Nephron (organoid): ENCODE measurements around the gene CTNND2.
A peak's percentile ranks its signal among the peaks of the same experiment; 100 is the strongest.

Experiments
- H3K27ac Mint-ChIP-seq, 3 experiments: 2 replicates each; pipeline ENCODE4 v1.8.0; 2020; ENCODE audit warnings: mixed read lengths in 3 of 3, mild to moderate bottlenecking in 2 of 3, moderate library complexity in 1 of 3
- H3K27me3 Mint-ChIP-seq: 2 replicates; pipeline ENCODE4 v1.8.0; 2021; ENCODE audit warnings: low read depth, mild to moderate bottlenecking, moderate library complexity, mixed read lengths
- H3K36me3 Mint-ChIP-seq: 2 replicates; pipeline ENCODE4 v1.8.0; 2020; ENCODE audit warnings: low read depth, mixed read lengths
- H3K4me1 Mint-ChIP-seq: 2 replicates; pipeline ENCODE4 v1.8.0; 2020; ENCODE audit warnings: mixed read lengths
- H3K4me3 Mint-ChIP-seq, 3 experiments: 2 replicates each; pipeline ENCODE4 v1.8.0; 2020; ENCODE audit warnings: mild to moderate bottlenecking in 3 of 3, mixed read lengths in 3 of 3, moderate library complexity in 2 of 3
- H3K9me3 Mint-ChIP-seq: 2 replicates; pipeline ENCODE4 v1.8.0; 2020; ENCODE audit warnings: mixed read lengths
- TF ChIP-seq, protein P1 (sequence below), 3 experiments: fragments of 200-600 bp; sonication (generic); IDR thresholded peaks; one replicate each; pipeline ENCODE4 v1.5.0; 2021; ENCODE audit warnings: antibody characterized with exemption in 3 of 3; ENCODE audit not compliant: unreplicated experiment in 3 of 3

CTNND2 gene

DNA sequence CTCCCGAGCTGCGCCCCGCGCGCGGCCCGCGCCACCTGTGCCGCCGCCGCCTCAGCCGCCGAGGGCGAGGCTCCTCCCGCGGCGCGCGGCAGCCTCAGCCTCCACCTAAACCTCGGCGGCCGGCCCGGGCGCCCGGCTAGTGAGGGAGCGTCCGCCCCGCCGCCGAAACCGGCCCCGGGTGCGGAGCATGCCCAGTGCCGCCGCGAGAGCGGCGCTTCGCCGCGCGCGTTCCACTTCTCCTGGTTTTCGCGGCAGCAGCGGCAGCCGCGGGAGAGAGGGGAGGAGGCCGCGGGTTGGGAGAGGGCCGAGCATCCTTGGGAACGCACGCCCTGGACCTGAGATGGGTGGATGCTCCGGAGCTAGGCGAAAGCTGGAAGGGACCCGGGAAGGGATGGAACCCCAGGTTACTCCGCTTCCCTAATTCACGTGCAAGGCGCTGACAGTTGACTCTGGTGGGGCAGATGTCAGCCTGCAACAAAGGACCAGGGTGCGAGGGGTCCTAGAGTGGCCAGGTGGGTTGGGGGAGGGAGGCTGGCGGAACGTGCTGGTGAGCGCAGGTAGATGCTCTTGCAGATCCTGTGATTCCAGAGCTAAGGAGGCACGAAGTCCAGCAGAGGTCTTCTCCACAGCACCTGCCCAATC, at the start of gene CTNND2:
Gene CTNND2, minus strand, starts transcription at position 182 of the 642 bp plus-strand sequence. CDS start 593 bp downstream, outside the sequence.
- Mint-ChIP-seq H3K4me3 (peak within 1 kb of the TSS; percentile 82 to 84 (median 83)), H3K9me3 (no peaks in the 10 kb centered on the region), H3K4me1 (peaks cover 7% of the 10 kb centered on the region), H3K36me3 (no peaks in the 10 kb centered on the region), H3K27ac (no peak within 1 kb of the TSS), H3K27me3 (peaks cover 71% of the 10 kb centered on the region)
- TF ChIP-seq, protein P1, sequence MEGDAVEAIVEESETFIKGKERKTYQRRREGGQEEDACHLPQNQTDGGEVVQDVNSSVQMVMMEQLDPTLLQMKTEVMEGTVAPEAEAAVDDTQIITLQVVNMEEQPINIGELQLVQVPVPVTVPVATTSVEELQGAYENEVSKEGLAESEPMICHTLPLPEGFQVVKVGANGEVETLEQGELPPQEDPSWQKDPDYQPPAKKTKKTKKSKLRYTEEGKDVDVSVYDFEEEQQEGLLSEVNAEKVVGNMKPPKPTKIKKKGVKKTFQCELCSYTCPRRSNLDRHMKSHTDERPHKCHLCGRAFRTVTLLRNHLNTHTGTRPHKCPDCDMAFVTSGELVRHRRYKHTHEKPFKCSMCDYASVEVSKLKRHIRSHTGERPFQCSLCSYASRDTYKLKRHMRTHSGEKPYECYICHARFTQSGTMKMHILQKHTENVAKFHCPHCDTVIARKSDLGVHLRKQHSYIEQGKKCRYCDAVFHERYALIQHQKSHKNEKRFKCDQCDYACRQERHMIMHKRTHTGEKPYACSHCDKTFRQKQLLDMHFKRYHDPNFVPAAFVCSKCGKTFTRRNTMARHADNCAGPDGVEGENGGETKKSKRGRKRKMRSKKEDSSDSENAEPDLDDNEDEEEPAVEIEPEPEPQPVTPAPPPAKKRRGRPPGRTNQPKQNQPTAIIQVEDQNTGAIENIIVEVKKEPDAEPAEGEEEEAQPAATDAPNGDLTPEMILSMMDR (IDR thresholded peaks at IDR 0.05; ENCODE audit: unreplicated experiment in 3 of 3) = no peak

DNA sequence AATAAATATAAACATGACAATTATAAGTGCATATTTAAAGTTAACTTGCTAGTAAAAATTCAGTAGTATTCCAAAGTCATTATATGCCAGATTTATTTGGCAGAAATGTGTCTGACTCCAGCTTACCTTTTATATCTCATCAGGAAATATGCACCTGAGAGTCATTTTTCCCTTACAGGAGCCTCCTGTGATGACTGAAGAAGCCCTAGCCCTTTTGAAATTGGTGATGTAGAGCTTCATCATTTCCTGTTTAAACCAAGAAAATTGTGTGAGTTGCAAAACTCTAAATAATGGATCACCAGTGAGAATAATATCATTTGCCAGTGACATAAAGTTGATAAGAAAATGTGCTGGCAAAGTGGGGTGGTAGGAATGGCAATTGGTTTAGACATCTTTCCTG, 42.1 kb upstream of the CTNND2 start:
- H3K4me3 Mint-ChIP-seq = no peak overlapping the region
- H3K27me3 Mint-ChIP-seq = no peaks in the 10 kb centered on the region
- no peak overlapping the region for H3K27ac Mint-ChIP-seq
- H3K4me1 Mint-ChIP-seq = no peaks in the 10 kb centered on the region
- TF ChIP-seq, protein P1 (IDR thresholded peaks at IDR 0.05; ENCODE audit: unreplicated experiment in 3 of 3) = no peak
- H3K36me3 Mint-ChIP-seq = no peaks in the 10 kb centered on the region
- no peaks in the 10 kb centered on the region for H3K9me3 Mint-ChIP-seq

DNA sequence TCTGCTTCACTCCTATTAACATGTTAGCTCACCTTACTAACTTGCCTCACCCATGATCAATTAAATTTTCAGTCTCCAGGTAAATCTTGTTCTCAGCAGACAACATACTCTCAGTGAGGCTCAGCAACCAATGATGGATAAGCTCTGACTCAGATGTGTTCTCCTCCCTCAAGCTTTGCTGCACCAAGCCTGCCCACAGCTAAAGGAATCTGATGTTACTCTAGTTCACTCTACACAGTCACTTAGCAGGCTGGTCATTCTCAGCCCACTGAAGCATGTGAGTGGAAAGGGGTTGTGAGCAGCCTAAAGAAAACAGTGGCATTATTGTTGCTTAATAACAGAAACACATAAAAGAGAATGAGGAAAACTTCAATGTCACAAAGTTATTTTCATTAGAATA, 37.3 kb upstream of the CTNND2 start:
- TF ChIP-seq, protein P1 (IDR thresholded peaks at IDR 0.05; ENCODE audit: unreplicated experiment in 3 of 3) = no peak
- Mint-ChIP-seq H3K27ac (no peak overlapping the region), H3K4me1 (no peaks in the 10 kb centered on the region), H3K4me3 (no peak overlapping the region), H3K36me3 (no peaks in the 10 kb centered on the region), H3K9me3 (no peaks in the 10 kb centered on the region), H3K27me3 (no peaks in the 10 kb centered on the region)

GRCh38 chr5:11931638-11932037, 27.4 kb upstream of the CTNND2 start:
- no peaks in the 10 kb centered on the region for H3K9me3 Mint-ChIP-seq
- H3K4me1 Mint-ChIP-seq = no peaks in the 10 kb centered on the region
- no peaks in the 10 kb centered on the region for H3K36me3 Mint-ChIP-seq
- H3K4me3 Mint-ChIP-seq = no peak overlapping the region
- TF ChIP-seq, protein P1 (IDR thresholded peaks at IDR 0.05; ENCODE audit: unreplicated experiment in 3 of 3) = no peak
- H3K27ac Mint-ChIP-seq = no peak overlapping the region
- no peaks in the 10 kb centered on the region for H3K27me3 Mint-ChIP-seq

DNA sequence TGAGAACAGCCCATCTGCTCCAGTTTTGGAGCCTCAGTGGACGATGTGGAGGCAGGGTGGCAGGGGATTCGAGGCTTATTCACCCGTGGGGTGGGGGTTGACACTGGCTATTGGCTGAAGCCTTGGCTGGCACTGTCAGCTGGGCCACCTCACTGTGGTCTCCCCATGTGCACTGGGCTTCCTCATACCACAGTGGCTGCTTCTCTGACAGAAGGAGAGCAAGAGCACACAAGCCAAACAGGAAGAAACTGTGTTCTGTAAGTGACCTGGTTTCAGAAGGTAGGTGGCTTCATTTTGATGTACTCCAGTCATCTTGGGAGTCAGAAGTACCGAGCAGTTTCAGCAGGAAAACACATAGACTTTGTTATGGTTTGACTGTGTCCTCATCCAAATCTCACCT, 24.7 kb upstream of the CTNND2 start:
- Mint-ChIP-seq H3K4me1 (no peaks in the 10 kb centered on the region), H3K27ac (no peak overlapping the region), H3K27me3 (no peaks in the 10 kb centered on the region), H3K9me3 (no peaks in the 10 kb centered on the region), H3K4me3 (no peak overlapping the region), H3K36me3 (no peaks in the 10 kb centered on the region)
- TF ChIP-seq, protein P1 (IDR thresholded peaks at IDR 0.05; ENCODE audit: unreplicated experiment in 3 of 3) = no peak

DNA sequence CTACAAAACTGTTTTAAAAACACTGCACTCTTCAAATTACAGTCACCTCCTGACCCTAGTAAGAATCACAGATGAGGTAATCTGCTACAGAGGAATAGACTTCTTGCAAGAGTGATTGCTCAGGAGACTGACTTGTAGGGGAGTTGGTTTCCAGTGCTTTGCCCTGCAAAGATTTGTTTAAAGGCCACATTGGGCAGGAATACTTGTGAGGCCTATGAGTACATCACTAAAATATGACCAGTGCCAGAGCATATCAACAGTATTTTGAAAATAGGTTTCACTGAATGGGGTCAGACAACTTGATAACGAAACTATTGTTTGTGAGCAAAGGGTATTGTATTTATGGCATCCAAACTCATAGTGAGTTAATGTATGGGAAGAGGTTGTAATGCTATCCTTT, 21.5 kb upstream of the CTNND2 start:
- no peak overlapping the region for H3K27ac Mint-ChIP-seq
- H3K4me3 Mint-ChIP-seq = no peak overlapping the region
- peaks cover 5% of the 10 kb centered on the region for H3K9me3 Mint-ChIP-seq
- H3K27me3 Mint-ChIP-seq = peaks cover 3% of the 10 kb centered on the region
- no peaks in the 10 kb centered on the region for H3K36me3 Mint-ChIP-seq
- TF ChIP-seq, protein P1 (IDR thresholded peaks at IDR 0.05; ENCODE audit: unreplicated experiment in 3 of 3) = no peak
- no peaks in the 10 kb centered on the region for H3K4me1 Mint-ChIP-seq
